GM12878 (cell line): ENCODE data around the gene RBM18. TPM values are rescaled to one million over a fixed set of nuclear protein-coding genes. Genes with fewer than 3 reads are reported as not detected.

ENCODE experiments used
- ATAC-seq: fragments of 200-7000 bp; cut with Tn5 transposase; 3 replicates; pipeline ENCODE4 v1.9.1; 2020; ENCODE audit warnings: mild to moderate bottlenecking, moderate library complexity
- BruUV-seq: library from RNA; stranded (reverse); fragments of 400-500 nt; replicated peaks from 2 replicates; lab custom pipeline; 2021; lab: Mats Ljungman, UMichigan
- CTCF ChIA-PET: fragments of 300-600 bp; sonication (Branson Sonifier 250); formaldehyde crosslinking; extraction: SDS; loops from one replicate; lab custom pipeline; 2021; ENCODE audit warnings: inconsistent platforms; lab: Yijun Ruan, JAX
- POLR2A ChIA-PET: fragments of 350-600 bp; formaldehyde crosslinking; extraction: SDS; loops from one replicate; lab custom pipeline; 2021; ENCODE audit warnings: inconsistent platforms; lab: Charles Lee
- RAD21 ChIA-PET: fragments of 300-600 bp; sonication (Branson Sonifier 250); formaldehyde crosslinking; loops from one replicate; lab custom pipeline; 2023; ENCODE audit warnings: antibody characterized with exemption; ENCODE audit not compliant: unreplicated experiment; lab: Charles Lee
- SMC1A ChIA-PET: fragments of 300-600 bp; sonication (Branson Sonifier 250); formaldehyde crosslinking; loops from one replicate; lab custom pipeline; 2023; ENCODE audit not compliant: unreplicated experiment, uncharacterized antibody; lab: Charles Lee
- DNase-seq: peaks from one replicate; pipeline ENCODE4 v3.0.0-alpha.2; 2011; ENCODE audit warnings: low read depth, low spot score
- FAIRE-seq: peaks from 3 replicates; lab custom pipeline; 2011; peaks lifted over from hg19 to GRCh38; lab: Jason Lieb, UNC
- H2AFZ ChIP-seq: 2 replicates; pipeline ENCODE4 v1.6.0; 2011; ENCODE audit warnings: low read depth, low read length, control low read depth; ENCODE audit not compliant: control insufficient read depth
- H3K27ac ChIP-seq: 2 replicates; pipeline ENCODE4 v1.5.1; 2011; ENCODE audit warnings: control low read depth; ENCODE audit not compliant: control insufficient read depth, insufficient read depth
- H3K27me3 ChIP-seq, 2 experiments: replicated peaks in 1 of 2; 2 replicates each; pipeline versions ENCODE4 v1.6.0 to v1.6.1; 2011; ENCODE audit warnings: low read length in 1 of 2; ENCODE audit not compliant: control insufficient read depth in 2 of 2, insufficient read depth in 2 of 2
- H3K36me3 ChIP-seq, 2 experiments: 2 replicates each; pipeline ENCODE4 v1.5.1; 2011; ENCODE audit warnings: low read length in 1 of 2; ENCODE audit not compliant: control insufficient read depth in 2 of 2, insufficient read depth in 2 of 2
- H3K4me1 ChIP-seq: 2 replicates; pipeline ENCODE4 v1.6.1; 2011; ENCODE audit warnings: mild to moderate bottlenecking, low read length, moderate library complexity, mixed read lengths; ENCODE audit not compliant: control insufficient read depth, insufficient read depth
- H3K4me2 ChIP-seq: 2 replicates; pipeline ENCODE4 v1.6.0; 2011; ENCODE audit warnings: control low read depth; ENCODE audit not compliant: control insufficient read depth, insufficient read depth
- H3K4me3 ChIP-seq: fragments of 200-600 bp; sonication (generic); 2 replicates; pipeline ENCODE4 v1.5.1; 2016
- H3K79me2 ChIP-seq: 2 replicates; pipeline ENCODE4 v1.6.0; 2011; ENCODE audit warnings: low read length; ENCODE audit not compliant: control insufficient read depth, insufficient read depth
- H3K9ac ChIP-seq: 2 replicates; pipeline ENCODE4 v1.8.0; 2011; ENCODE audit warnings: low read length, control low read depth, mixed read lengths; ENCODE audit not compliant: control insufficient read depth, insufficient read depth
- H3K9me3 ChIP-seq: replicated peaks from 3 replicates; pipeline ENCODE4 v1.5.1; 2011; ENCODE audit warnings: mild to moderate bottlenecking, low read length; ENCODE audit not compliant: control insufficient read depth, insufficient read depth
- H4K20me1 ChIP-seq: 2 replicates; pipeline ENCODE4 v1.6.0; 2011; ENCODE audit not compliant: control insufficient read depth, insufficient read depth
- BACH1 ChIP-seq: fragments of 450-650 bp; IDR thresholded peaks from 2 replicates; pipeline ENCODE4 v1.6.1; 2017; ENCODE audit warnings: mild to moderate bottlenecking, borderline replicate concordance
- BHLHE40 ChIP-seq, 2 experiments: fragments of 450-650 bp in 1 of 2; IDR thresholded peaks; 2 replicates each; pipeline ENCODE4 v1.6.1; 2011 to 2017; ENCODE audit warnings: low read depth in 2 of 2, borderline replicate concordance in 1 of 2, improper control_type of control experiment in 1 of 2, low read length in 1 of 2, mild to moderate bottlenecking in 1 of 2
- ESRRA ChIP-seq: IDR thresholded peaks from 2 replicates; pipeline ENCODE4 v1.6.1; 2012; ENCODE audit warnings: mild to moderate bottlenecking, low read length, improper control_type of control experiment
- SMAD1 ChIP-seq: fragments of 450-650 bp; IDR thresholded peaks from 2 replicates; pipeline ENCODE4 v1.6.1; 2018; ENCODE audit warnings: mild to moderate bottlenecking, low read depth; ENCODE audit not compliant: partially characterized antibody
- SRF ChIP-seq, 2 experiments: IDR thresholded peaks; 2 replicates each; pipeline ENCODE4 v1.6.1; 2011; ENCODE audit warnings: low read depth in 2 of 2, low read length in 2 of 2, mild to moderate bottlenecking in 1 of 2, moderate library complexity in 1 of 2
- ZSCAN29 ChIP-seq: fragments of 450-650 bp; IDR thresholded peaks from 2 replicates; pipeline ENCODE4 v1.6.1; 2017; ENCODE audit warnings: mild to moderate bottlenecking, moderate library complexity
- WGBS: methylation state at CpG from one replicate; pipeline ENCODE4 v1.1.6; 2016; ENCODE audit warnings: low lambda C conversion rate; ENCODE audit not compliant: insufficient replicate concordance, insufficient coverage; ENCODE audit errors: missing lambda C conversion rate; 5-methylcytosine and 5-hydroxymethylcytosine counted together
- in situ Hi-C: fragments of 300-500 bp; cut with MboI; formaldehyde crosslinking; loops from 9 replicates; pipeline ENCODE4 v1.14.3; 2018; ENCODE audit warnings: mixed read lengths
- intact Hi-C: fragments of 100-400 bp; cut with micrococcal nuclease; formaldehyde crosslinking; loops from one replicate; pipeline ENCODE4 v1.14.2; 2022; ENCODE audit not compliant: unreplicated experiment
- polyA plus RNA-seq, 11 experiments: library from polyadenylated mRNA; depleted of rRNA in 4 of 11; unstranded in 6 of 11; stranded (reverse) in 5 of 11; fragments of >200 nt; fragmentation: Nextera tagmentation in 4 of 11; fragmentation: Illumina TruSeq in 1 of 11; extraction: Ambion mirVana in 4 of 11; extraction: Trizol in 1 of 11; gene quantifications; 1 replicate in 1 of 11; 2 replicates in 10 of 11; pipeline versions ENCODE4 v1.2.1 to v1.2.3, GENCODE V29; 2011 to 2016; ENCODE audit warnings: inconsistent platforms in 2 of 11, missing spikeins in 2 of 11, low read depth in 1 of 11
- total RNA-seq, 4 experiments: library from RNA; depleted of rRNA in 3 of 4; stranded (reverse); fragments of >200 nt in 3 of 4; fragmentation: Illumina TruSeq in 1 of 4; extraction: Trizol in 1 of 4; gene quantifications; 2 replicates each; pipeline versions ENCODE4 v1.2.1 to v1.2.3, GENCODE V29; 2013 to 2021
- TF ChIP-seq, protein P1 (sequence below): fragments of 450-650 bp; formaldehyde crosslinking; IDR thresholded peaks from 2 replicates; pipeline ENCODE4 v1.5.0; 2022; ENCODE audit warnings: mild to moderate bottlenecking, missing genetic modification characterization

RBM18 gene
- total and polyA plus RNA-seq, 10 of the 15 experiments (the other 5 are each of a cell fraction or from before 2014, with no cell fraction given) = 6.4 to 46.8 (median 30.4) TPM

DNA sequence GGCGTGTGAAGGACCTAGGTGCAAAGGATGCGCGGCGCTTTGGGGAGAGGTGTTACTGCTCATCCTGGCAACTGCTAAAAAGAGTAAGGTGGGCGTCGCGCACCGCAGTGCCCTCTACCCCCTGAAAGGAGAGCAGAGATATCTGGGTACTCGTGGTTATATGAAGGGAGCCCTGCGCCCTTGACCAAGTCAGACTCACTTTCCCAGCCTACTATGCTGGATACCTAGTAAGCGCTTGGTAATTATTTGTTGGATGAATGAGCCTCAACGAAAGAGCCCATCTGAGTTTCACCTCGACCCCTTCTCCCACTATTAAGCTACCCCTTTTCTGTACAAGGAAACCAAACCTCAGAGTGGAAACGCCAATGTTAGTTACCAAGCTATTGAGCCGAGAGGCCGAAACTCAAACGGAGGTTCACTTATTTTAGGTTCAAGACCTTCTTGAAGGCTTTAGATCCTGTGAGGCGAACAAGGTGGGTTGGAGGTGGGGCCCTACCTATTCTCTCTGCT is 43.9 kb downstream of the RBM18 start:
- Histone ChIP-seq H3K9me3 (no peaks in the 10 kb centered on the region; the same call in 2 of the 3 replicates), H3K36me3 (no peaks in the 10 kb centered on the region), H3K4me2 (no peak overlapping the region), H3K27ac (no peak overlapping the region), H2AFZ (no peak overlapping the region), H3K9ac (no peak overlapping the region), H4K20me1 (0 out of 2 replicates have a peak, but pooled peaks cover 3% of the 10 kb centered on the region), H3K4me1 (no peaks in the 10 kb centered on the region), H3K79me2 (no peaks in the 10 kb centered on the region), H3K4me3 (no peak overlapping the region), H3K27me3 (peaks cover 18 to 25% of the 10 kb centered on the region in 2 experiments)
- no TSS peak for BruUV-seq
- TF ChIP-seq SMAD1 (no peak), ESRRA (no peak), BHLHE40 (IDR thresholded peaks at IDR 0.05; ENCODE audit: borderline replicate concordance in 1 of 2, low read depth in 2 of 2, low read length in 1 of 2) (no peak), SRF (IDR thresholded peaks at IDR 0.05; ENCODE audit: low read depth in 2 of 2, low read length in 2 of 2) (no peak), ZSCAN29 (no peak), BACH1 (no peak)
- TF ChIP-seq, protein P1, sequence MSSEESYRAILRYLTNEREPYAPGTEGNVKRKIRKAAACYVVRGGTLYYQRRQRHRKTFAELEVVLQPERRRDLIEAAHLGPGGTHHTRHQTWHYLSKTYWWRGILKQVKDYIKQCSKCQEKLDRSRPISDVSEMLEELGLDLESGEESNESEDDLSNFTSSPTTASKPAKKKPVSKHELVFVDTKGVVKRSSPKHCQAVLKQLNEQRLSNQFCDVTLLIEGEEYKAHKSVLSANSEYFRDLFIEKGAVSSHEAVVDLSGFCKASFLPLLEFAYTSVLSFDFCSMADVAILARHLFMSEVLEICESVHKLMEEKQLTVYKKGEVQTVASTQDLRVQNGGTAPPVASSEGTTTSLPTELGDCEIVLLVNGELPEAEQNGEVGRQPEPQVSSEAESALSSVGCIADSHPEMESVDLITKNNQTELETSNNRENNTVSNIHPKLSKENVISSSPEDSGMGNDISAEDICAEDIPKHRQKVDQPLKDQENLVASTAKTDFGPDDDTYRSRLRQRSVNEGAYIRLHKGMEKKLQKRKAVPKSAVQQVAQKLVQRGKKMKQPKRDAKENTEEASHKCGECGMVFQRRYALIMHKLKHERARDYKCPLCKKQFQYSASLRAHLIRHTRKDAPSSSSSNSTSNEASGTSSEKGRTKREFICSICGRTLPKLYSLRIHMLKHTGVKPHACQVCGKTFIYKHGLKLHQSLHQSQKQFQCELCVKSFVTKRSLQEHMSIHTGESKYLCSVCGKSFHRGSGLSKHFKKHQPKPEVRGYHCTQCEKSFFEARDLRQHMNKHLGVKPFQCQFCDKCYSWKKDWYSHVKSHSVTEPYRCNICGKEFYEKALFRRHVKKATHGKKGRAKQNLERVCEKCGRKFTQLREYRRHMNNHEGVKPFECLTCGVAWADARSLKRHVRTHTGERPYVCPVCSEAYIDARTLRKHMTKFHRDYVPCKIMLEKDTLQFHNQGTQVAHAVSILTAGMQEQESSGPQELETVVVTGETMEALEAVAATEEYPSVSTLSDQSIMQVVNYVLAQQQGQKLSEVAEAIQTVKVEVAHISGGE = no peak
- ChIA-PET RAD21 (no interaction called here), SMC1A (interaction anchor here (0.6 kb wide), 1 partner anchor 12 kb away, joined by 3 read pairs; no protein-coding TSS in a partner anchor), CTCF (no interaction called here), POLR2A (no interaction called here)
- intact Hi-C loops = no loop called here
- FAIRE-seq (no peak), ATAC-seq (no peak), DNase-seq (no peak)
- WGBS = 57% methylated on average over 18 of the region's 18 CpGs
- in situ Hi-C loops = no loop called here
